ENCODE data around the gene MAPK9. TPM values are rescaled to one million over a fixed set of nuclear protein-coding genes. Genes with fewer than 3 reads are reported as not detected.

MAPK9 gene
- total RNA-seq, result 40.5 TPM

DNA sequence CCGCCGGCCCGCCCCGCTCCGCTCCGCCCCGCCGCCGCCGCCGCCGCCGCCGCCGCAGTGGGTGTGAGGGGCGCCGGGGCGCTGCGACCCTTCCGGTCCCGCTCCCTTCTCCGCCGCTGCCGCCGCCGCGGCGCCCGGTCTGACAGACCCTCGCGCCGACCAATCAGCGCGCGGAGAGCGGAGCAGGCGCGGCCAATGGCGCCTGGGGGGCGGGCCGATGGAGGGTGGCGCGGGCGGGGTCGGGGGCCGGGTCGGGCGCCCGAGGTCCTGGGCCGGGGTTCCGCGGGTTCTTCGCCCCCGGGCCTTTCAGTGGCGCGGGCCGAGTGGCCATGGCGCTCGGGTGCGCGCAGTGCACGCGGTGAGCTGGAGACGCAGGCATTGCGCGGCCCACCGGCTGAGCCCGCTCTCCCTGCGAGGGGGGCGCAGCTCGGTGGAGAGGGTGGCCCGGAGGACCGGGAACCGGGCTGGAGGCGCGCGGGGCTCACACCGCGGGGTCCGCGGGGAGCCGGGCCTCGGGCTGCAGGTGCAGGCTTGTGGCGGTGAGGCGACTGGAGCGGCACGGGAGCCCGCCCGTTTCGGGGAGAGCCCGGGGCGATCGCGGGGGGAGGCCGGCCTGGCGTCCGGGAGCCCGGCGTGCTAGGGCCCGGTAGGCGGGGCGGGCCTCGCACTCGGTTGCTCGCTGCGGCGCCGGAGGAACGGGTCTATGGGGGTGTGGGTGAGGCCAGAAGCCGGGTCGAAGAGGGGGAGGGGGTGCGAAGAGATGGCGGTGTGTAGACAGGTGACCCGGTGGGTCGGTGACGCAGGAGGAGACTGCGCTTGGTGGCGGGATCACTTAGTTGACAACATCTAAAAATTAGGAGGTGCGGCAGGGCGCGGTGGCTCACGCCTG lies at the start of gene MAPK9:
Gene MAPK9, minus strand, starts transcription at position 141 of the 889 bp plus-strand sequence. CDS start 11,522 bp downstream, outside the sequence.
- DNase-seq (ENCODE audit: low spot score), result peak; percentile 84

DNA sequence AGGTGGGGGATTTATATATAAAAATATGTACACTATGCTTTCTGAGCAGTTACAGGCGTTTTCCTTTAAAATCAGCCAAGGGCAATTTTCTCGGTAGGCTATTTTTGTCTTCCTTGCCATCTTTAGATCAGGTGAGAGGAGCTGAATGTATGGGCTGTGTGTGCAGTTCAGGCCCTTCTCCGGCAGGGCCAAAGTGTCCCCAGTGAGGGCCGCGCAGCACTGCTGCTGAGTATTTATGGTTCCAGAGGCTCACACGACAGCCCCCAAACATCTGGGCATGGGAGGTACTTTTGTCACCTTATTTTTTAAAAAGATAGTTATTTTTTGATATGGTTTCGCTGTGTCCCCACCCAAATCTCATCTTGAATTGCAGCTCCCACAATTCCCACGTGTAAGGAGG lies 49.7 kb upstream of the MAPK9 start:
- no peak for DNase-seq (ENCODE audit: low spot score)

DNA sequence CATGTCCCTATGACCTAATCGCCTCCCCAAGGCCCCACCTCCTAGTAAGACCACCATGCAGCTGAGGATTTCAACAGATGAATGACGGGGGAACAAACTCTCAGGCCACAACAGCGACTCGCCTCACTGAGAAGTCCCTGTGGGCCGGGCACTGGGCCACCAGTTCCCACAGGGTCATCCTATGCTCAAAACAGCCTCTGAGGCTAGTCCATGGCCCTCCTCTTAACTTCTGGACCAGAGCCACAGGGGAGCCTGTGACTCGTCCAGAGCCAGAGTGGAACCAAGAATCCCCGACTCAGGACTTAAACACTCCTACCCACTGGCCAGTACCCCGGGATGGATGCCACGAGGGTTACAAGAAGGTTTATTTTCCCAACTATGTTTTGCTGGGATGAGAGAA lies 49.0 kb upstream of the MAPK9 start:
- no peak for DNase-seq (ENCODE audit: low spot score)

DNA sequence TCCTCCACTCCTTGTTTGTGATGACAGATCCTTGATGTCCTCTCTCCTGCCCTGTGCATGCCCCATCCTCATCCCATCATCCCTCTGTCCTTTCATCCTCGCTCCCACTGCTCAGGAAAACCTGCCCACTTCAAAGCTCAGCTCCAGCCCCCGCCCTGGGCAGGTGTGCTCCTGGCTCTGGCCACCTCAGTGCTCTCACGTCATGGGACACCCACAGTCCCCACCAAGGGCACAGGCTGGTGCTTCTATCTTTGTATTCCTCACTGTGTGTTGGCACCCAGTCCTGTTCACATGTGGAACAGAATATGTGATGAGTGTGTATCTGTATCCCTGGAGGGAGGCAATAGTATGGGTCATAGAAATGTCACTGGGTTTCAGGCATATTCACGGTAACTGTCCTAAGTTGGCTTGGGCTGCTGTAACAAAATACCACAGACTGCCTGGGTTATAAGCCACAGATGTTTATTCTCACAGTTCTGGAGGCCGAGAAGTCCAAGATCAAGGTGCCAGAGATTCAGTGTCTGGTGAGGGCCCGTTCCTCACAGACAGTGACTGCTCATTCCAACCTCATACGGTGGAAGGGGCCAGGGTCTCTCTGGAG lies 47.8 kb upstream of the MAPK9 start:
- DNase-seq (ENCODE audit: low spot score), result no peak

DNA sequence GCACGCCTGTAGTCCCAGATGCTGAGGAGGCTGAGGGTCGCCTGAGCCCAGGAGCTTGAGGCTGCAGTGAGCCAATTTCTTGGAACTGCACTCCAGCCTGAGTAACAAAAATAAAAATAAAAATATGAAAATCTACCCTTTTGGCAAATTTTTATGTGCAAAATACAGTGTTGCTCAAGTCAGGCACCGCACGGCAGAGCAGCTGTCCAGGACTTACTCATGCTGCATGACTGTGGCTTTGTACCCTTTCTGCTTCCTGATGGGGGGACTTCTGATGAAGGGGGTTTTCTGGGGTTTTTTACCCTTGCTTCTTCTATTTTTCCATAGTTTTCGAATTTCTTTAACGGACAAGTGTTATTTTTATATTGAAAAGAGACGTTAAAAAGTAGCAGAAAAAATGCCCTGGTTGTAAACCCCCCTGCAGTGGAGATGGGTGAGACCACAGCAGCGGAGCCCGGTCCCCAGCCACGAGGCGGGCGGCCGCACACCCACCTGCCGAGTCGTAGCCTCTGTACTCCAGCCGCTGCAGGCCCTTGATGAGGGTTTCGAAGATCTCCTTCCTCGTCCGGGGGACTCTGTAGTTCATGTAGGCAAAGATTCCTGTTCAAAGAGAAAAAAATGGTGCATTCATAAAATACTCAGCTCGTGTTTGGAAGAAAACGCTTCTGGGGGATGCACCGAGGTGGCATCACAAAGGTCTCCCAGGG lies 46.3 kb upstream of the MAPK9 start:
- DNase-seq (ENCODE audit: low spot score), result no peak

DNA sequence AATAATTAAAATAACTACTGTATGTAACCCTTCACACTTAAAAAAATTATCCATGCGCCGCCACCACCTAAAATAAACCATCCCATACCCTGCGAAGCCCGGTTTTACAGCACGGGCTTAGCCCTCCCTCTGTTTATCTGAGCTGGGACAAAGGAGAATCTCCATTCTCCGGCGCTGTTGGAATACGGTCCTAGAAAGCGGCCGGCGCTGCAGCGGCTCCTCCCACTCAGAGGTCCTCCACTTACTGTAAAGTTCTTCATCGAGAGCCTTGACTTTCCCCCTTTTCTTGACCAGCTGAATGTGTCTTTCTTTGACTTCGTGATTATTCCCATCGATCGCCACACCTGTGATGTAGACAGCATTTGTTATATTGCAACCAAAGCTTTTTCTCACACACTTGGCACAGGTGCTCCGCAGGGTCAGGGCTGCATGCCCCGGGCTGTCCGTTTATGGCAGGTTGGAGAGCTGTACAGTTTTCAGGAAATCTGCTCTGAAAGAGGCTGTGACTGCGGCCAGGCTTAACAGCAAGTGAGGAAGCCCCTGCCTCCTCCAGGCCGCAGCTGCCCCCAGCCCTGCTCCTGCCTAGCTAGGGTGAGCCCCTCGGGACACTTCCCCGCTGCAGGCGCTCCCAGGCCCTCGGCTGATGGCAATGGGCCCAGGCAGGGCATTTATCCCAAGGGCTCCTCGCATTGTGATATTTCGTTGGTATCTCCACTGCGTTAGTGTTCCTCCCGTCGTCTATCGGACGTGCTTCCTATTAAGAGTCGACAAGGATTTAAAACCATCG lies 44.5 kb upstream of the MAPK9 start:
- DNase-seq (ENCODE audit: low spot score), result no peak

DNA sequence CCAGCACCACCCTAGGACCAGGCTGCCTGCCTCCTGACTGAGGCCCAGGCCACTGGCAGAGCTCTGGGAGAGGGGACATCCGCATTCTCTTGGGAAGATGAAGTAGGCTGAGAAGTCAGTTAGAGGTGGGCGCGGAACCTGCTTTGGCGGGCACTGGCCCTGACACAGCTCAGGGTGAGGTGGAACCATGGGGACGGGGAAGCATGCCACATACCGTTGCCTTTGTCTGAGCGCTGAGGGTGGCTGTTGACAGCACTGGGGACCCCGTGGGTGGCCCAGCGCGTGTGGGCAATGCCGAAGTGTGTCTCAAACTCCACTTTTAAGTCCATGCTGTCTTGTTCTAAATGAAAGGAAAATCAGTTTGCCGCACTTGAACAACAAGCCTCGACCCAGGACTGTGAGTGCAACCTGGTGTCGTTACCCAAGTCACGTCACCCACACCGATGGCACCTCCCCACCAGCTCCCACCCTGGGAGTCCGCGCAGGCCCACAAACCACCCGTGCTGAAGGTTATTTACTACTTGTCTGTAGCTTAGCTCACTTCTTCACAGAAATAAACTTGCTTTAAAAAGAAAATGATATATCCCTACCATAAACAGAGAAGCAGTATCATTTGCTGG lies 43.8 kb upstream of the MAPK9 start:
- no peak for DNase-seq (ENCODE audit: low spot score)

DNA sequence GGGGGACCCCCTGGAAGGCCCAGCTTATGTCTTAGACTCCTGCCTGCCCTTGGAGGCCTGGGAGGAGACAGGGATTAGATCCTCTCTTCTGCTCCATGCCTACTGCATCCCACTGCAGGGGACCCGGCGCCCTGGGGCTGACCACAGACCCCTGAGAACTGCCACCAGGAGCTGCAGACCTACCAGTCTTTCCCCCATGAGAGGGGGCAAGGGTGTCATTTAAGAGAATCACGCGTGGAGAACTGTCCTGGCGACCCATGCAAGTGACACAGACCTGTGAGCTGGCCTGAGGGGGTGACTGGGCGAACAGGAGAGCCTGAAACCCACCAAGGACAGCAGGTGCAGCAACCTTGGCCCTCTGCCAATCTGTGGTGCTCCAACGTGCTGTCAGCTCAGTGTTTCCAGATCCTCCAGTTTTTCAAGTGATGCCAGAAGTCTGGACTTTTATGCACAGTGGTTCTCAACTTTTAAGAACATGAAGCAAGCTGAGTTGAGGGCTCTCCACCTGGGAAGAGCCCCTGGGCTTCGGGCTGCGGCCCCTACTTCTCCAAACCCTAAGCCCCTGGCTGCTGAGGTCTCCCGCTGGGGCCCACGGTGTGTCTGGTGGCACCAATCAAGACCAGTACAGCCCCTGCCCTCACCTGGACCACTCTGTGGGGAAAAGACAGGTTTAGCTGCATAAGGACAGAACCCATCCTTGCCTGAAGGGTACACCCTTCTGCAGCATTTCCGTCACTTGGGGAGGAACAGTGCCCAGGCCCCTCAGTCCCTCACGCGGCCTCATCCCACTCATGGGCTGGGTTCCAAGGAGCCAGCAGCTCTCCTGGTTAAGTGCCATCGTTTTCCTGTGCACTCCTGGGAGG lies 43.1 kb upstream of the MAPK9 start:
- no peak for DNase-seq (ENCODE audit: low spot score)

DNA sequence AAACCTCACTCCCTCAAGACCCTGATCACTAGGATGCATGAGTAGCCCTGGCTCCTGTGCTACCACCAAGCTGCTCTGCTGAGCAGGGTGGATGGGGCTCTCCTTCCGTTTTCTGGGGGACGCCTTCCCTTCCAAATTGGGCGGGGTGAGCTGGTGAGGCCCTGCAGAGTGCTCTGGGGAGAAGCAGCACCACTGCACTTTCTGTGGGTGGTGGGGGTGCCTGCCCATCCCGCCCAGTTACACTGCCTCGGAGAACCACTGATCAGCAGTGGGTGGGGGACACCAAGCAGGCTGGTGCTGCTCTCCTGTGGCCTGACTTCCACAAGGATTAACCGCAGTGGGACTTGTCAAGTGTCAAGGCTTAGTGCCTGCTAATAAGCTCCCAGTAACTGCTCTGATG lies 42.3 kb upstream of the MAPK9 start:
- DNase-seq (ENCODE audit: low spot score), result no peak

DNA sequence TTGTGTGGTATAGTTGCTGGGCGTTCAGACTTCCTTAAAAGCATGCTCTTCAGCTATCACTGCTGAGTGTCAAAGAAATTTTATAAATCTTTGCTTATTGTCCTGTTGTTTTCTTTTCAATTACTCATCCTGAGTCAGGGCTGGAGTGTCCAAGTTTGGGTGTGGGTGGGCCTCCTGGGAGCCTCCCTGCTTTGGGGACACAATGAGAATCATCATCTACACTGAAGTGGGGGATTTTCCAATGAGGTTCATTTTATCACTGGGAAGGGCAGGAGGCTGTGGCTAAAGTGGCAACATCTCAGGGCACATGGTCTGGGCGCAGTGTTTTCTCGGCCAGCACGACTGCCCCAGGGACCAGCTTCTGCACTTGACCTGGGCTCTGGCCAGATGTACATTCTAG lies 41.8 kb upstream of the MAPK9 start:
- DNase-seq (ENCODE audit: low spot score), result no peak

DNA sequence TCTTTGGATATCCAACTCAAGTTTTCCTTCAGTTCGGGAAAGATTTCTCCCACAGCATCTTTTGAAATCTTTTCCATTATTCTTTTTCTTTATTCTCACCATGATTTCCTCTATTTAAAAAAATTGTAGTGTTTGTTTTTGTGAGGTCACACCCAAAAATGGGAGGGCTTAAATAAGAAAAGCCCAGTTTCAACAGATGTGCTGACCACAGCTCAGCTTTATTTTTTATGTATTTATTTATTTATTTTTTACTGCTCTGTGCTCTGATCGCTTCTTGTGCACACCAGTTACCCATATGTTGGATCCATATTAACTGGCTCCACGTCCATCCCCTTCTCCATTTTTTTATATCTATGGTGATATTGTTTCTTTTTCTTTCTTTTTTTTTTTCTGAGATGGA lies 41.0 kb upstream of the MAPK9 start:
- DNase-seq (ENCODE audit: low spot score), result no peak

DNA sequence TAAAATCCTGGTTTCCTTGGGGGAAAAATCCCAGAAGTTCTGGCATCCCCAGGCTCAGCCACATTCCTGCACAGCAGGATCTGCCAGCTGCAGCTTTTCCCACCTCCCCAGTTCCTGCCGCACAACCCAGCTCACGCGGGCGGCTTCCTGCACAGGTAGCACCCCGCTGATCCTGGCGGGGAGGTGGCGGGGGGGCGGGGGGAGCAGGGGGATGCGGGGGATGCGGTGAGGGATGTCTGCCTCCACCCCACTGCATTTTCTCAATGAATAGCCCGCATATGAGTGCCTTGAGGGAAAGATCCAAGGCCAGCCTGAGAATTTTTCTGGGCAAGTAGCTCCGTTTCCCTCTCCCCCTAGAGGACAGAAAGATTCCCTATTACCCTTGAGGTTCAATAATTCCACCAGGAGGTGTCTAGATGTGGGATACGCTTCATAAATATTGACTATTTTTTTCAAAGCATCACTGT lies 40.2 kb upstream of the MAPK9 start:
- no peak for DNase-seq (ENCODE audit: low spot score)

DNA sequence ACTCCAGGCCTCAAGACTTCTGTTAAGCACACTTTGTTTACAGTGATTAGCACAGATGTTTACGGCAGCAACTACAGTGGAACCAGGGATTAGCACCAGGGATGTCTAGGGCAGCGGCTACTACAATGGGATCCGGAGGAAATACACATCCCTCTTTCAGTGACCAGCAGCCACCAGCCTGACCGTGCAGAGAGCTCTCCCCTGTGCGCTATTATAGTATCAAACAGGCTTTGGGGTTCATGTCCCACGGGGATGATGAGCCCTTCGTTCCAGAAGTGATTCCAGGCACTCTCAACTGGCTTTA lies 39.7 kb upstream of the MAPK9 start:
- DNase-seq (ENCODE audit: low spot score), result no peak

DNA sequence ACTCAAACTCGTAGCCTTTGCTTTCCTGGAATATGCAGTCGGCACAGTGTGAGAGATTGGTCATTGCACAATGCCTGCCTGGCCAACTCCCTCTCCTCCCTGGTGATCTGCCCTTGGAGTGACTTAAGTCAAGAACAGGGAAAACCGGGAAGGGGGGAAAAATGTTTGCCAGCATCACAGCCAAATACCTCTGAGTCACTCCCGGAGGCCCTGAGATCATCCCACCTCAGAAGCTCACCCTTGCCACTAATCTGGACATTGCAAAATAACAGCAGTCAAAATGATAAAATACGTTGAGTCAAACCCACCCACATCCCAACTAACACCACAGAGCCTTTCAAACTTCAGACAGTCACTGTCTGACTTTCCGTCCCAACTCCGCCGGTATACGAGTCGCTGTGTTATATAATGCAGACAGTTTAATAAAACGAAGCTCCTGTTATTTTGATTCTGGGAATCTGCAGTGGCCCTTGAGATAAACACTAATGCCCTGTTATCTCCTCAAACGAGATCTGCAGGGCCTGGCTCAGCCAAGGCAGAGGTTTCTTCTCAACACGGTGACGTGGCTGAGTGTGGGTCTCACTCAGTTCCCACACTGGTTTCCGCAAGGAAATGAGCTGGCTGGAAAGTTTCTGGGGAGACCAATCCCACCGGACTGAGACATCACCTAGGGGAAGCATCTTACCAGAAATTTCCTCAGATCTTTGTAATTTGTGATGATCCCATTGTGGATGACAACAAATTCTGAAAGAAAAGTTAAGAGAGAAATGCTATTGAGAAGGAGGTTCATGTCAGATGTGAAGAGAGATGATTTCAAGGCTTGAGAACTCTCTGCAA lies 39.1 kb upstream of the MAPK9 start:
- peak; percentile 58 for DNase-seq (ENCODE audit: low spot score)

DNA sequence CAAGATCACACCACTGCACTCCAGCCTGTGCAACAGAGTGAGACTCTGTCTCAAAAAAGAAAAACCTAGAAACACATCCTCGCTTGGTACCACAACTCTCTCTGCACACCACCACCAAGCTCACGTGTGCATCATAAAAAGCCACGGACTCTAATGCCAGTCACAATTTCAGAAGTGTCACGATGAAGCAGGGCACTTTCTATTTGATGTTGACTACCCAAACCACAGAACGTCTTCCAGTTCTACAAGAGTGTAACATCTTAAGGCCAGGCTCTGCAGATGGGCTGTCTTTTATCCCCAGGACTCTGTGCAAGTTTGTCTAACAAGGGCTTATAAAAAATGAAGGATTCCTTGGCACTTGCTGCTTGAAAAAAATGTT lies 38.4 kb upstream of the MAPK9 start:
- DNase-seq (ENCODE audit: low spot score), result no peak

DNA sequence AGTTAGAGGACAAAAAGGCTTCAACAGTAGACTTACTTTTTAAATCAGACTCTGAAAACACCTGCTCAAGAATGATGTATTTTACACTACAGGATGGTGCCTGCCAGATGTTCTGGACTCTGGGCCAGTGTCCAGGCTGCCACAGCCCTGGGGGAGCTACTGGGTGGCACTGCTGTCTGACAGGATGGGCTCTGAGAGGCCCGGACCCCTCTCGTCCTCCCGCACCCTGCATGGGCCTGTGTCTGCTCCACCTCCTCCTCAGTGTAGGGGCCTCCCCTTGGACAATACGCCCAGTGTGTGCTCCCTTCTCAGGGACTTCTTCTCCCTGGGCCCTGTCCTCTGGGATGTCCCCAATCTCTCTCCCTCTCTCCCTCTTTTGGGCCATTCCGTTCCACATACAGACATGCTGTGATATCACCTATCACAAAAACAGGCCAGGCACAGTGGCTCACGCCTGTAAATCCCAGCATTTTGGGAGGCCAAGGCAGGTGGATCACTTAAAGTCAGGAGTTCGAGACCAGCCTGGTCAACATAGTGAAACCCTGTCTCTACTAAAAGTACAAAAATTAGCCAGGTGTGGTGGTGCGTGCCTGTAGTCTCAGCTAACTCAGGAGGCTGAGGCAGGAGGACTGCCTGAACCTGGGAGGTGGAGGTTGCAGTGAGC lies 37.9 kb upstream of the MAPK9 start:
- DNase-seq (ENCODE audit: low spot score), result no peak

DNA sequence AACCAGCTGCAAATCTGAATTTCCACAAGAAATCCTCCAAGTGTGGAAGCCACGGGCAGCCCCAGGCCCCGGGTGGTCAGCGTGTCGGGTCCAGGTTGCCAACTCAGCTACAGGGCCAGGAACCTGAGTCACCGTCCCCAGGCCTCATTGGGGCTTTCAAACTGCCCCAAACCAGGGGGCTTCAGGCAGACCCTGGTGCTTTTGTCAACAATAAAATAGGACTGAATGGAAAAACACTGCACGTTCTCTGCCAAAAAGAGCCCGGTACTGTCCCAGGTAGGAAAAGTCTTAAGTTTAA lies 37.2 kb upstream of the MAPK9 start:
- no peak for DNase-seq (ENCODE audit: low spot score)

DNA sequence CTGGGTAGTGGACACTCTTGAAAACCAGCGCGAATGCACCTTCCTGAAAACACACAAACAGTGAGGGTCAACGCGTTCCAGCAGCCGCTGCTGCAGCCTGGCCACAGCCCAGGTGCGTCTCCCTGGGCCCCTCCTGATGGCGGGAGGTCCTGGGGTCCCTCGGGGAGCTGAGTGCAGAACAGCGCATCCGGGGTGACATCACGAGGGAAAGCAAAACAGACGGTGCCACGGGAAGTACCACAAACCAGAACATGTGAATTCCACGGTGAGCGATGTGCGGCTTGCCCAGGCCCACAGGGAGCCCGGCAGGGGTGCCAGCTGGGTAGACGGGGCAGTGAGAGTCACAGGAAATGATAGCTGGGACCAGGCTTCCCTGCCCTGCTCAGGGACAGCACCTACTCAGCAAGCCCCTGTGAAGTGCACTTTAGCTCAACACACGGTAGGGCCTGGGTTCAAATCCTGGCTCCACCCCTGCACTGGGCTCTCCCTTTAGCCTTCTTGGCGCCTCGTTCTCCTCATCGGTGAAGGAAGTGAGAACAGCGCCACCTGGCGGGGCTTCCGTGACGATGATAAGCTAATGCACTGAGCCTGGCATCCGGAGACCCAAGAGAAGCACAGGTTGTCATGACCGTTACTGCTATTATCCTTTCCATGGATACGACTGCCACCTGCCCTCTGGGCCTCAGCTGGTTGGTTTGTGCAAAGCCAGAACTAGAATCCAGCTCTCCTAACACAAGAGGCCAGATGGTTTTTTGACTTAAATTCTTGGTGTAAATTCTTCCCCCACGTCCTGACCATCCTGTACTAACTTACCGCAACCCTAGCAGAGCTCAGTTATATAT lies 36.6 kb upstream of the MAPK9 start:
- DNase-seq (ENCODE audit: low spot score), result peak; percentile 77
